GM19023 (cell line): ENCODE measurements around the gene TBL1X.

ENCODE experiments used
- ATAC-seq: cut with Tn5 transposase; IDR thresholded peaks from one replicate; pipeline ENCODE4 v1.9.1; 2021; ENCODE audit warnings: mild to moderate bottlenecking, moderate library complexity; ENCODE audit not compliant: unreplicated experiment

TBL1X gene

GRCh38 chrX:9493936-9494335 is 29.1 kb downstream of the TBL1X start:
- no peak for ATAC-seq

- ATAC-seq: no peak
Observed at GRCh38 chrX:9494771-9495170, 29.9 kb downstream of the TBL1X start.

DNA sequence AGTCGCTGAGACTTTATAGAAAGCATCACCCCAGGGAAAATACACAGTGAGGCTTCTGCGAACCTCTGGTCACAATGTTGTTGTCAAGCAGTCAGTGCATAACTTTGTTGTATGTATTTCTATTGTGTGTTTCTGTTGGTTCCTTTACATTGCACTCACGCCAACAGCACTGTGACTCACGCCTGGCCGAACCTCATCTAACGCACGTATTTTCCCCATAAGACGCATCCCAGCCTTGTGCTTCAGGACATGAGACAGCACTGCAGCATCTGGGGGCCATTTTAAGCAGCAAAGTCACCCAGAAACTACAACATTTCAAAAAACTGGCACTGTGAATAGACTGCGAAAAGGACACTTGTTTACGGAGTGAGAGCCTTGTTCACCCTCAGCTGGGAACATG is 30.6 kb downstream of the TBL1X start:
- no peak for ATAC-seq

GRCh38 chrX:9498236-9498635 is 33.4 kb downstream of the TBL1X start:
- ATAC-seq: no peak

GRCh38 chrX:9500584-9500983 is 35.7 kb downstream of the TBL1X start:
- no peak for ATAC-seq

- no peak for ATAC-seq
Observed at GRCh38 chrX:9501362-9501761, 36.5 kb downstream of the TBL1X start.

DNA sequence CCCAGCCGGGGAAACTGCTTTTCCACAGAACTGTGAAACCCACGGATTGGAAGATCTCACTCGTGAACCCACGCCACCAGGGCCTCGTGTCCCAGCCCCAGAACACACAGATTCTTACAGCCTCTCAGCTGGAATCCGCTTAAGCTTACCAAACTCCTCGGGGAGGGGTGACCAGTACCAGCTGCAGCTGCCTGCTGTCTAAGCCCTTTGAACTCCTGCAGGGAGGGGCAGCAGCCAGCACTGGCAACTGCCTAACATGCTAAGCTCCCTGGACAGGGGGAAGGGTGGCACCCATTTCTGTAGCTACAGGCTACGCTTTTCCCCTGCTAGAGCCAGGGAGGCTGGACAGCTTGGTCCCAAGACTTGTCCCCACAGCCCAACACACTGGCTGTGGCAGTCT is 38.4 kb downstream of the TBL1X start:
- no peak for ATAC-seq

DNA sequence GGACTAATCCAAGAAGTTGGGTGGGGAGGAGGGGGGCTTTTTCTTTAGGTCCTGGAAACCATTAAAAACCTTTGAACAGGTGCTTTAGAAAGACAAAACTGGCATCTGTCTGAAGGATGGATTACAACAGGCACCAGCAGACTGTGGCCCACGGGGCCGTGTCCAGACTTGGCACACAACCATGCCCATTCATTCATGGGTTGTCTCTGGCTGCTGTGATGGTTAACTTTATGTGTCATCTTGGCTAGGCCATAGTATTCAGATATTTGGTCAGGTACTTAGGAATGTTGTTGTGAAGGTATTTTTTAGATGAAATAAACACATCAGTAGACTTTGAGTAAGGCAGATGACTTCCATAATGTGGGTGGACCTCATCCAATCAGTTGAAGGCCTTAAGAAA is 45.5 kb downstream of the TBL1X start:
- no peak for ATAC-seq

DNA sequence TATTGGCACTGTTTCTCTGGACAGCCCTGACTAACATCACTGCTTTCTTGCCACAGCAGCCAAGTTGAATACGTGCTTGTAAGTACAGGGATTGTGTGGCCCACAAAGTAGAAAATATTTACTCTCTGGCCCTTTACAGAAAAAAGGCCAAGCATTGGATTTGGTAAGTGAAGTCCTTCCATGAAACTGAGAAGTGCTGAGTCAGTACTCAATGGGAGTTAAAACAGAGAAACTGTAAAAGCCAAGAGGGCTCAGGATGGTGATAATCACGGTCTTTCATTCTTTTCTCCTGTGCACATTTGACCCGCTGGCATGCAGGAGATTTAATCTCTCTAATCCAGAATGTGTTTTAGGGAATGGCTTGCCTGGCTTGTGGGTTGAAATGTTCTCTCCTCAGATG is 46.1 kb downstream of the TBL1X start:
- ATAC-seq: no peak

GRCh38 chrX:9515489-9515888 is 50.6 kb downstream of the TBL1X start:
- ATAC-seq: no peak

- no peak for ATAC-seq
Observed at GRCh38 chrX:9515973-9516538, 51.2 kb downstream of the TBL1X start.

DNA sequence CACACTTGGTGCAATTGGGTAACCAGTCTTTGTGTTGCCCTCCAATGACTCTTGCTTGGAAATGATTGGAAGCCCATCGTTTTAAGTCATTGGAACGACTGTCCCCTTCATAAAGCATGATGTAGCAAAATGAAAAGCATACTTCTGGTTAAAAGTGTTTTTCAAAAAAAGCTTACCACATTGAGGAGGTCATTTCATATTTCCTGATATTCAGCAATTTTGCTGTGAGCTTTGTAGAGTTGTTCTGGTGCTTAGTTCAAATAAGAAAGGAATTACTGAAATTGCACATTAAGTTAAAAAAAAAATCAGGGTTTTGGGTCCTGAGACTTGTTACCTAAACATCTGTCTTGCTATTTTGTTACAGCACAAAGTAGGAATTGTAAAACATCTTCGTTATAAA is 51.8 kb downstream of the TBL1X start:
- no peak for ATAC-seq

DNA sequence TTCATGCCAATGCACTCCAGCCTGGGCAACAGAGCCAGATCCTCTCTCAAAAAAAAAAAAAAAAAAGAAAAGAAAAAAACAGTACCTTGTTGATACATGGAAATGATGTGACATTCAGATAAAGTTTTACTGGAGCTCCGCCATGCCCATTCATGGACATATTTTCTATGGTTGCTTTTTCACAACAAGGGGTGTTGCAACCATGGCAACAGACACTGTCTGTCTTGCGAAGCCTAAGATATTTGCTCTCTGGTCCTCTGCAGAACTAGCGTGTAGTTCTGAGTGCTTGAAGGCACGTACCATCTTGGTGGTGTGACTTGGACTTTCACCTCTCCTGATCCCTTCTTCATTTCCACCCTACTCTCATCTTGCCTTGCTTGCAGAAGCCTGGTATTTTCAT is 53.2 kb downstream of the TBL1X start:
- no peak for ATAC-seq

DNA sequence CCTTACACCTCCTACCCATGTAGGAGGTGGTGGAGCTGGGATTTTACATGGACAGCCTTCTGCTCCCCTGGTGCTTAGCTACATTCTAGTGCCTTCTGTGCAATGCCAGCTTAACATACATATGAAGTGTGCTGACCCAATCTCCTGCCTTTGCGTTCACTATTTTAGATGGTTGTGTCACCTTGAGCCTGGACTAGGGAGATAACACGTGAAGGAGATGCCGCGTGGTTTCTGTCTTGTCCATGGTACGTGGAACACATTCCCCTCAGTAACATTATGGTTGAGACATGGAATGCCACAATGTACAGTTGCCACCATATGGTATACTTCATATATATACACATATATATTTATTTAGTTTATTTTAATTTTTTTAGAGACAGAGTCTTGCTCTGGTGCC is 54.0 kb downstream of the TBL1X start:
- no peak for ATAC-seq

GRCh38 chrX:9519546-9520216 is 54.8 kb downstream of the TBL1X start:
- ATAC-seq: no peak

- no peak for ATAC-seq
Observed at GRCh38 chrX:9520217-9520590, 55.3 kb downstream of the TBL1X start.

GRCh38 chrX:9522378-9523155 is 57.7 kb downstream of the TBL1X start:
- ATAC-seq: no peak

- ATAC-seq: no peak
Observed at GRCh38 chrX:9525511-9526248, 60.8 kb downstream of the TBL1X start.

- ATAC-seq: no peak
Observed at GRCh38 chrX:9526965-9527364, 62.1 kb downstream of the TBL1X start.

DNA sequence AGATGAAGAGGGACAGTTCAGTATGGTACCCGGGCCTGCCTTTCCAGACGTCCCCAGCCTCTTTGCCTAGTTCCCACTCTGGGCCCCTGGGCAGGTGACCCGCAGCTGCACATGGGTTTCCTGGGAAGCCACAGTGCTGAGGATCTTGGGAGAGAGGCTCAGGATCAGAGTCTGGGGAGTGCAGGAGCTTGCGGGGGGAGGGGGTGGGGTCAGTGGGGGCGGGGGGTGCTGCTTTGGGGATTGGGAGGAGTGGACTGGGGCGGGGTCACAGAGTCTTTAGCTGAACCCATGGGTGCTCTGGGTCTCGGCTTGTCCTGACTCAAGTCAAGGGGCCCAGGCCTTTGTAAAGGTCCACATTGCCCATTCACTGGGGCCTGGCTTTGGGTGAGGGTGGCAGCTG is 63.6 kb downstream of the TBL1X start:
- ATAC-seq: no peak

DNA sequence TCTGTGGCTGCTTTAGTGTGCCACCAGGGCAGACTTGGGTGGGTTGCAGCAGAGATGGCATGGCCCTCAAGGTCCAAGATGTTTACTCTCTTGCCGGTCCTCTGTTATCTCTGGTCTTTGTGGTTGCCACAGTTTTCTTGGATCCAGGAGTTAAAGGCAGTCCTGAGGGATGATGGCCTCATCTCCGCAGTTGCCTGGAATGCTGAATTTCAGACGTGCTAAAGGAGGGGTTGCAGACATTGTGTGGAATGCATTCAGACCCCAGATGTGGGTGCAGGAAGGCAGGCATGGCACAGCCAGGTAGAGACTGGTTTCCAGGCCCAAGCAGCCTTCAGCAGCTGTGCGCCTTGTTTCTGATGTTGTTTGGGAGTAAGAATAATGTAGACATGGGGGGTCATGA is 64.4 kb downstream of the TBL1X start:
- ATAC-seq: no peak

DNA sequence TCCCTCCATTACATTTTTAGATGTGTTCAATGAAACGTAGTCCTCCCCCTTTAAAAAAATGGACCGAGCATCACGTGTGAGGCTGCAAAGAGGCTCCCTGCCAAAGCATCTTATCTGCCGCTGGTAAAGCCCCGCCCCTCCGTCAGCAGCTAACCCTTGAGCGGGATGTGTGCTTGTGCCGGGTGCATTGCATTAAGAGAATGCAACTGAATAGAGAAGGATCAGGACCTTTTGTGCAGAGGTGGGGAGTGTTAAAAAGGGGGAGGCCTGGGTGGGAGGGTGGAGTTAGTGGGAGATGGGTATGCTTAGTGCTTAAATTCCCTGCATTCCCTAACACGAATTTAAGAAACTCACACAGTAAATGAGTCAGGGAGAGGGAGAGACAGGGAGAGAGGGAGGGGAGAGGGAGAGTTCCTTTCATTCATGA is 66.0 kb downstream of the TBL1X start:
- ATAC-seq: peak; percentile 78
